Mammary microvascular endothelial cell (primary cell): Measurements from ENCODE around the gene FLNB. TPM values are rescaled to one million over a fixed set of nuclear protein-coding genes. Genes with fewer than 3 reads are reported as not detected.

Experiments used
- total RNA-seq: library from RNA; depleted of rRNA; stranded (reverse); fragments of >200 nt; gene quantifications from 2 replicates; pipeline ENCODE4 v1.2.3, GENCODE V29; 2015

Gene FLNB, protein sequence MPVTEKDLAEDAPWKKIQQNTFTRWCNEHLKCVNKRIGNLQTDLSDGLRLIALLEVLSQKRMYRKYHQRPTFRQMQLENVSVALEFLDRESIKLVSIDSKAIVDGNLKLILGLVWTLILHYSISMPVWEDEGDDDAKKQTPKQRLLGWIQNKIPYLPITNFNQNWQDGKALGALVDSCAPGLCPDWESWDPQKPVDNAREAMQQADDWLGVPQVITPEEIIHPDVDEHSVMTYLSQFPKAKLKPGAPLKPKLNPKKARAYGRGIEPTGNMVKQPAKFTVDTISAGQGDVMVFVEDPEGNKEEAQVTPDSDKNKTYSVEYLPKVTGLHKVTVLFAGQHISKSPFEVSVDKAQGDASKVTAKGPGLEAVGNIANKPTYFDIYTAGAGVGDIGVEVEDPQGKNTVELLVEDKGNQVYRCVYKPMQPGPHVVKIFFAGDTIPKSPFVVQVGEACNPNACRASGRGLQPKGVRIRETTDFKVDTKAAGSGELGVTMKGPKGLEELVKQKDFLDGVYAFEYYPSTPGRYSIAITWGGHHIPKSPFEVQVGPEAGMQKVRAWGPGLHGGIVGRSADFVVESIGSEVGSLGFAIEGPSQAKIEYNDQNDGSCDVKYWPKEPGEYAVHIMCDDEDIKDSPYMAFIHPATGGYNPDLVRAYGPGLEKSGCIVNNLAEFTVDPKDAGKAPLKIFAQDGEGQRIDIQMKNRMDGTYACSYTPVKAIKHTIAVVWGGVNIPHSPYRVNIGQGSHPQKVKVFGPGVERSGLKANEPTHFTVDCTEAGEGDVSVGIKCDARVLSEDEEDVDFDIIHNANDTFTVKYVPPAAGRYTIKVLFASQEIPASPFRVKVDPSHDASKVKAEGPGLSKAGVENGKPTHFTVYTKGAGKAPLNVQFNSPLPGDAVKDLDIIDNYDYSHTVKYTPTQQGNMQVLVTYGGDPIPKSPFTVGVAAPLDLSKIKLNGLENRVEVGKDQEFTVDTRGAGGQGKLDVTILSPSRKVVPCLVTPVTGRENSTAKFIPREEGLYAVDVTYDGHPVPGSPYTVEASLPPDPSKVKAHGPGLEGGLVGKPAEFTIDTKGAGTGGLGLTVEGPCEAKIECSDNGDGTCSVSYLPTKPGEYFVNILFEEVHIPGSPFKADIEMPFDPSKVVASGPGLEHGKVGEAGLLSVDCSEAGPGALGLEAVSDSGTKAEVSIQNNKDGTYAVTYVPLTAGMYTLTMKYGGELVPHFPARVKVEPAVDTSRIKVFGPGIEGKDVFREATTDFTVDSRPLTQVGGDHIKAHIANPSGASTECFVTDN (N-terminal part only)
- 440 and 497 TPM in 2 replicates for total RNA-seq

GRCh38 chr3:58008141-58009025 is at the start of gene FLNB:
TSS of gene FLNB (plus strand) at chr3:58008422. CDS start at chr3:58008565, 143 bp downstream.

GRCh38 chr3:58210761-58211460 is 202.7 kb downstream of the FLNB start, which contains the start of gene DNASE1L3:
TSS of gene DNASE1L3 (minus strand) at chr3:58210972. CDS start at chr3:58210906, 66 bp downstream.

Other genes with a start within 250 kb of the FLNB start
- gene DNASE1L3, start 202.6 kb downstream of the FLNB start, total RNA-seq, result 1.3 and 1.5 TPM in 2 replicates
- 8.7 and 9.8 TPM in 2 replicates for gene ABHD6, start 229.4 kb downstream of the FLNB start, total RNA-seq